Cerebellar cortex (tissue), 1 donor: ENCODE measurements around the gene PDLIM3.
"Not testable (repeated sequence)": the region's sequence is repeated elsewhere in the genome, so short reads cannot be mapped to it uniquely, and the experiment has no call there.

Experiments
- DNase-seq: peaks from one replicate; pipeline ENCODE4 v3.0.0-alpha.2; 2015; ENCODE audit warnings: low spot score

Gene PDLIM3

DNA sequence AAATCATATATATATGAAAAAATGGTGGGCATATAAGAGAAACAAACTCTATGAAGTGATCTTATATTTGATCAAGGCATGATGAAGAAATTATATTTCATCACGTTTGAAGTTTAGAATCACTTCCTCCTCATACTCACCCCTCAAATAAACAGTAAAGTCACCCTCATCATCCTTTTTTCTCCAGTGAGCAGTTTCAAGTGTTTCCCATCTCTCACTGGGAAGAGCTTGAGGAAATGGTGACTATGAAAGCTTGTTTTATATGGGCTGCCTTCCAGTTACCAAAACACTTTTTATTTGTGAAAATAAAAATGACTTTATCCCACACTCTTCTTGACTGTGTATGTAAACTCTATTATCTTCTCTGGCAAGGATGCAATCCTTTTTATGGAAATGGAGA, 16.8 kb downstream of the PDLIM3 start:
- DNase-seq = no peak

DNA sequence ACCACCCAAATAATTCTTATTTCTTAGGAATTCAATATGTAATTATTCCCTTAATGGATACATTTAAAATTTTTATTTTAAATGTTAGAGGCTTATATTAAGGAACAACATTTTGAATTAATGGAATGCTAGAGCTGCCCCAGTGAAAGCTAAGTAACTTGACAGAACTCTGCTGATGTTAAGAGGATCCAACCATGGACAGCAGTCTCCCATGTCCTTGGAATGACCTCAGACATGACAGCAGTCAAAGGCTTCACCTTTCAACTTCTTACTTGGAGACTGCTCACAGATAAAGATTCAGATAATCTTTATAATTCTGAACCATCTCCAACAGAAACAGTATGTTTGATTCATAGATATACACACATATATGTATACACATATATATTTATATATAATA, 17.2 kb downstream of the PDLIM3 start:
- no peak for DNase-seq

GRCh38 chr4:185515248-185515647, 20.1 kb downstream of the PDLIM3 start:
- no peak for DNase-seq

DNA sequence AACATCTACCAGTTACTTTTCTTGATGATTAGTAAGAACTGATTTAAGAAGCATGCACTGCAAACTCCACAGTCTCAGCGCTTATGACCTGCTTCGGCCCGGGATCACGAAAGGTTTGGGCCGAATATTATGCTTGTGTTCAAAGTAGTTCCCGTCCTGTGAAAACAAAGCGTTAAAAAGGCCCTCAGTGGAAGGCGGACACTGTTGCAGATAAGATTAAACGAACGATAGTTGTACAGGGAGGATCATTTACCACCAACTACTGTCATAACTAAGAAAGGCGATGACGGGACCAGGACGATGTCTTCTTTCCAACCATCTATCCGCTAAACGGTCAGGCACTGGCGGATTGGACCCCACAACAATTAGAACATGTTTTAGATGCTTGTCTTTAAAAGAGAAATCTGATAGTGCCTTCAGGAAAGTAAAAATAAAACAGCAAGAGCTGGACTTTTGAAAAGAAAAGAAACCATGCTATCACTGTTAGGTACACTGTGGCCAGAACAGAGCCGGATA, 21.1 kb downstream of the PDLIM3 start:
- DNase-seq = no peak

GRCh38 chr4:185513489-185514181, 21.7 kb downstream of the PDLIM3 start:
- DNase-seq = no peak

DNA sequence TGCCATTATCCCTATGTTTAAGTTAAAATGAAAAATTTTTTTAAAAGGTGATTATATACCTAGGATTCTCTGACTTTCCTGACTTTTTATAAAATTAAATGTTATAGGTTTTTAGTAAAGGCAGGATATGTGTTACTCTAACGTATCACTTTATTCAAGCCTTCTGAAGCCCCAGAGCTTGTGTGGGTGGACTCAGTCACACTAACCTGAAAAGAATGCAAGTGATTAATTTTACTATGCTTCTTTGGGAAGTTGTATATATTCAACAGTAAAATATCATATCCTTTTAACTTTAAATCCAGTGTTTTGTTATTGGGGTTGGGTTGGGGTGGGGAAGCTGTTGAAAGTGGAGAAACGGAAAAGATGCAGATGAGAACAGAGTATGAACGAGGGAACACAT, 22.8 kb downstream of the PDLIM3 start:
- DNase-seq = no peak

DNA sequence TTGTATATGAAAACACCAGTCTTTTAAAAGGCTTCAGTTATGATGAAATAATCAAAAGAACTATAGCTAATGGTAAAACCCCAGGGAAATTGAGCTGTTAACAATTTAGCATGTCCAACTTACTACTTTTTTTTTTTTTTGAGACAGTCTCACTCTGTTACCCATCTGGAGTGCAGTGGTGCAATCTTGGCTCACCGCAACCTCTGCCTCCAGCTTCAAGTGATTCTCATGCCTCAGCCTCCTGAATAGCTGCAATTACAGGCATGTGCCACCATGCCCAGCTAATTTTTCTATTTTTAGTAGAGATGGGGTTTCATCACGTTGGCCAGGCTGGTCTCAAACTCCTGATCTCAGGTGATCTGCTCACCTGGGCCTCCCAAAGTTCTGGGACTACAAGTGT, 24.1 kb downstream of the PDLIM3 start:
- DNase-seq = not testable (repeated sequence)

- no peak for DNase-seq
Measured at GRCh38 chr4:185510806-185511205, 24.5 kb downstream of the PDLIM3 start.

DNA sequence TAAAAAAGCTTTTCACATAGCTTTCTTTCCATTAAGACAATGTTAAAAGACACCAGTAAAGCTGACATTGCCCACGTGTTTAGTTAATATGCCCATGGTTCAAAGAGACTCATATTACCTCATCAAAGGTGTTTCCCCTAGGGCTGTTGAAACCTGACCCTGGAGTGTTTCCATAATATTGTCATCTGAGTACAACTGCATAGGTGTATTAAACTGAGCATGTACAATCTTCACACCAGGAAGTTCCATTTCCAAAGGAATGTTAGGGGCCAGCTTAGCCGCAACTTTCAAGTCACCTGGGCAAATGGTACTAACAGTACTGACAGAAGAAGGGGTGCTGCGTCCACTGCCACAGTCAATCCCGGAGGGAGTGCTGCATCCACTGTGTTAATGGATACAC, 27.1 kb downstream of the PDLIM3 start:
- DNase-seq = no peak

GRCh38 chr4:185506422-185506821, 28.9 kb downstream of the PDLIM3 start:
- DNase-seq = no peak

DNA sequence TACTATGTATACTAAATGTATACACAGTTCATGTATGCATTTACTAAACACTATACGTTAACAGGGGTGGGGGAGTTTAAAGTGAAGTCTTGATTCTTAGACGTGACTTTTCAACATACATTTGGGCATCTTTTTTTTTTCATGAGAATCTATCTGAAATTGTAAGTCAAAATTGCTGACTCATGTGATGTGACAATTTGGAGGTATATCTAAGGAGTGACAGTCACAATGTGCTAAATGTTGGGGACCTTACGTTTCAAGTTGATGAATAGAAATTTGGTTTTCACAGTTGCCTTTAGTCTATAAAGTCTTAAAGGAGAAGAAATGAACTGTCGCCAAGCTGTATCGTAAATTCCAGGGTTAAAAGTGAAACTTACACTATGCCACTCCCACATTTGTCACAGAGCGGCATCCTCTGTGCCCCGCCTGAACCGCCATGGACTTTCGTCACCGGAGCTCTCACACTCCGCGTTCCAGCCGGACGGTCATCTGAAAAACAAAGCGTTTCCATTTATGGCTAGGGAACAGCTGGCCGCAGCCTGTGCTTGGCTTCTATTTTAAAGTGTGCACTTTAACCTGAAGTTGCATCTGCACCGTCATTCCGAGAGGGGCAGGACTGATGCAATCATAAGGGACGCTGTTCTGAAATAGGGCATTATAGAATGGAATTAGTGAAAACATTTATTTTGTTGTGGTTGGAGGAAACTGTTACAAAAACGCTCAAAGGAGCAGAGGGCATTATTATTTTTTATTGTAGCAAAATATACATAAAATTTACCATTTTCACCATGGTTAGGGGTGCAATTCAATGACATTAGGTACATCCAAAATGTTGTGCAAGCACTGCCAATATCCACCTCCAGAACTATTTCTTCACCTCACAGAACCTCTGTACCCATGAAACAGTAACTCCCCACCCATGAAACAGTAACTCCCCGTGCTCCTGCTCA, 30.9 kb downstream of the PDLIM3 start:
- DNase-seq = no peak

DNA sequence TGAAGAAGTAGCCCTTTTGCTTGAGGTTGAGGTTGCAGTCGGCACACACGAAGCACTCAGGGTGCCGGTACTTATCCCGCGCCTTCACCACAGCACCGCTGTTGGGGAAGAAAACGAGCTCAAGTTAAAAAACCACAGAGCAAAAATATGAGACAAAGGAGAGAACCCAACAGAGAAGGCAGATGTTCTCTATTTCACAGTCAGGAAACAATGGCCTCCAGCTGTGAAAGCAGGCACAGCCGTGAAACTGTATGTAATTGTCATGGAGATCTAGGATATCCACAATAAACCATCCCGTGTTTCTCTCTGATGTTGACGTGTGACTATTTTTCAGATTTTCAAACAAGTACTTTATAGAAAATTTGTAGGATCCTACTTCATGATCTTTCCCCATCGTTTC, 32.9 kb downstream of the PDLIM3 start:
- no peak for DNase-seq

DNA sequence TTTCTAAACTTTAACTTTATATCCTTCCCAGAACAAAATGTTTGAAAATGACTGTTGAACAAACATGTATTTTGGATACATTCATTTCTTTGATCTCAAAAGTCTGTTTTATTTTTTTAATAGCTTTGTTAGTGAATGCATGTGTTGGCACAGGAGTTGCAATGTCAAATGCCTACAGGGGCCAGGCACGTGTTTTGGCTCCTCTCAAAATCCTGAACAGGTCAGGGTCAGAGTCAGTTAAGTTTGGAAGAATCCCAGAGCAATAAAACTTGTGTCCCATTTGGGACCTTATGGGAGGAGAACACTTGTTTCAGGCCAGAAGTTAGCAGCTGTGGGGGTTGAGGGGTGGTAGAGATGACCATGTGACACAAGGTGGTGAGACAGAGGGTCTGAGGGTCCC, 34.7 kb downstream of the PDLIM3 start:
- DNase-seq = no peak

DNA sequence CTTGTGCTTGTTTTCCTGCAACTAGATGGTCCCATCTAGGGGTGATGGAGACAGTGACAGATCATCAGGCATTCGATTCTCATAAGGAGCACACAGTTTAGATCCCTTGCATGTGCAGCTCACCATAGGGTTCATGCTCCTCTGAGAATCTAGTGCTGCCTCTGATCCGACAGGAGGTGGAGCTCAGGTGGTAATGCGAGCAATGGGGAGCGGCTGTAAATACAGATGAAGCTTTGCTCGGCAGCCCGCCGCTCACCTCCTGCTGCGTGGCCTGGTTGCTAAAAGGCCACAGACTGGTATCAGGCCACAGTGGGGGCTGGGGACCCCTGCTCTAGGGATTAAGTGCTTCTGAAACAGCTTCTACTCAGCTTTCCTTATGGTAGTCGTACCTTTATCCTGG, 35.3 kb downstream of the PDLIM3 start:
- no peak for DNase-seq

- no peak for DNase-seq
Measured at GRCh38 chr4:185488650-185489049, 46.7 kb downstream of the PDLIM3 start.

DNA sequence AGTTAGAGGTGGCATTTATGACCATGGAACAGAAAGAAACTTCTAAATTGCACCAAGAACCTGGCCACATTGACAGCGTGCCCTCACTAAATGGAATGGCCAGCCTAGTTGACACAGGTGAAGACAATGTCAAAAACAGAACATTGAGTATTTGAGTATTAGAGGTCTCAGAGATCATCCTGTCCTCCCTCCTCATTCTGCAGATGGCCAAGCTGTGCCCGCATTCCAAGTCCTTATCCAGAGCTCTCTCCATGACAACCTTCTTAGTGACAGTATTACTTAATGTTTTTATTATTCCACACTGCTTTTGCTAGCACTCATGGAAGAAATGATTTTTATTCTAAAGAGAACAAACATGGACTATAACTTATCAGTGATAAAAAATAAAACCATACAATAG, 53.9 kb downstream of the PDLIM3 start:
- DNase-seq = no peak

DNA sequence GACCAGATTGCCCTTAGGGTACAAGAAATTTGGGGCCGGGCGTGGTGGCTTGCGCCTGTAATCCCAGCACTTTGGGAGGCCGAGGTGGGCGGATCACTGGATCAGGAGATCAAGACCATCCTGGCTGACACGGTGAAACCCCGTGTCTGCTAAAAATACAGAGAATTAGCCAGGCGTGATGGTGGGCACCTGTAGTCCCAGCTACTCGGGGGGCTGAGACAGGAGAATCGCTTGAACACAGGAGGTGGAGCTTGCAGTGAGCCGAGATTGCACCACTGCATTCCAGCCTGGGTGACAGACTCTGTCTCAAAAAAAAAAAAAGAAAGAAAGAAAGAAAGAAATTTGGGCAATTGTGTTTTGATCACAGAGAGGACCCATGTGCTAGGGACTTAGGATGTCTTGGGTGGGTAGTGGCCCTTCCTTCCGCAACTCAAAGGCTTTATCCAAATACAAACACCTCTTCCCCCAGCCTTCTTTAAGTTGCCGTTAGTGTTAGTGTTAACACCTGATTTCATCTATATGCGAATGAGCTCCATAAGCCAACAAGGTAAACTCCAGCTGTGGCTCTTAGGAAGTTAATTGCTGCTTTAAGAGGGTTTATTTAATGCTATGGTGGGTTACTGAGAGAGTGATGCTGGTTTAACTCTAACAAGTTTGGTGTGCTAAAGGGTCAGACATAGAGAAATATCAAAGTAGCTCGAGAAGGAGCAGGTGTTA, 55.1 kb downstream of the PDLIM3 start:
- no peak for DNase-seq

GRCh38 chr4:185479507-185479971, 55.8 kb downstream of the PDLIM3 start:
- no peak for DNase-seq

GRCh38 chr4:185473247-185473646, 62.1 kb downstream of the PDLIM3 start:
- no peak for DNase-seq

GRCh38 chr4:185472103-185472542, 63.2 kb downstream of the PDLIM3 start:
- DNase-seq = no peak

DNA sequence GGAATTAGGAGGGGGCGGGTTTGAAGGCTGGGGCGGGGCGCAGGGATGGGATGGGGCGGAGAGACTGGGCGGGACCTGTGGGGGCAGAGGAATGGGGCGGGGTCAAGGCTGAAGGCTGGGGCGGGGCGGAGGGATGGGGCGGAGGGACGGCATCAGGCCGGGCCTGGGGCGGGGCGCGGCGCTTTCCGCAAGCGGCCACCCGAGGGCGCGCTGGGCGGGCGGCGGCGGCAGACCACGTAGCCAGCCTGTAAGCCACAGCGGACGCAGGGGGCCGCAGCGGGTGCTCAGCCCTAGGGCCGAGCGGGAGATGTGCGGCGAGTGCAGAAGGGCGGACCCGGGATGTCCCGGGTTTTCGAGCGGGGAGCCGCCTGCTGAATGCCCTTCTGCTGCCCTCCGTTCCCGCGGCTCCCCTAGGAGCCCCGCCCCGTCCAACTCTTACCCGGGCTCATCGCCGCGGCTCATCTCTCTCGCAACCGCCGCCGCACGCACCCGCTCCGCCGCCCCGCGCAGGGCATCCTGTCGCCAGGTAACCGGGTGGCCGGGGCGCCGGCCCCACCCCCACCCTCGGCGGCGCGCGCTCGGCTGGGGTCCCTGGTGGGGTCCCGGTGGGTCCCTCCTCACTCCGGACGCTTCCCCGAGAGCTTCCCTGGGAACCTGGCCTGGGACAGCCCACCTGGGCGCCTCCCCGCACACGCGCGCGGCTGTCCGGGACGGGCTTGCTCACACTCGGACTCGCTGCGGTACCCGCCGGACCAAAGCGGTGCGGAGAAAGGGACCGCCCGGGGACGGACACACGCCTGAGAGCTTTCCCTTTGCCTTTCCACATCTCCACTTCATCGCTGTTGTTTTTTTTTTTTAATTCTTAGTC, 63.8 kb downstream of the PDLIM3 start, which contains the start of gene CCDC110:
CCDC110 (minus strand) TSS at position 499 of the 868 bp plus-strand sequence; CDS start at position 449, 50 bp downstream.
- DNase-seq = peak; percentile 95
